Astrocyte (in vitro differentiated cells and primary cell): ENCODE results near the gene PASK. TPM values are rescaled to one million over a fixed set of nuclear protein-coding genes. Genes with fewer than 3 reads are reported as not detected.

Experiments used
- DNase-seq: peaks from one replicate; pipeline ENCODE4 v3.0.0-alpha.2; 2010; ENCODE audit warnings: low read depth
- FAIRE-seq: peaks from 2 replicates; lab custom pipeline; 2011; peaks lifted over from hg19 to GRCh38; lab: Jason Lieb, UNC
- H2AFZ ChIP-seq: 2 replicates; pipeline ENCODE4 v1.6.0; 2012; ENCODE audit warnings: low read depth, low read length, inconsistent platforms
- H3K27ac ChIP-seq: 2 replicates; pipeline ENCODE4 v1.5.1; 2011; ENCODE audit warnings: low read depth, low read length, inconsistent platforms
- H3K27me3 ChIP-seq: 2 replicates; pipeline ENCODE4 v1.6.0; 2011; ENCODE audit warnings: low read length, inconsistent platforms; ENCODE audit not compliant: insufficient read depth
- H3K36me3 ChIP-seq: 2 replicates; pipeline ENCODE4 v1.5.1; 2011; ENCODE audit warnings: low read length, inconsistent platforms; ENCODE audit not compliant: insufficient read depth
- H3K4me1 ChIP-seq: 2 replicates; pipeline ENCODE4 v1.5.1; 2011; ENCODE audit warnings: low read length, inconsistent platforms; ENCODE audit not compliant: insufficient read depth
- H3K4me2 ChIP-seq: 2 replicates; pipeline ENCODE4 v1.6.0; 2012; ENCODE audit warnings: low read length, inconsistent platforms
- H3K4me3 ChIP-seq: 2 replicates; pipeline ENCODE4 v1.5.1; 2011; ENCODE audit warnings: low read depth, mild to moderate bottlenecking, low read length, inconsistent platforms; ENCODE audit not compliant: insufficient read depth
- H3K79me2 ChIP-seq: 2 replicates; pipeline ENCODE4 v1.6.0; 2012; ENCODE audit warnings: mild to moderate bottlenecking, low read length, inconsistent platforms; ENCODE audit not compliant: insufficient read depth
- H3K9ac ChIP-seq: 2 replicates; pipeline ENCODE4 v1.6.0; 2012; ENCODE audit warnings: mild to moderate bottlenecking, low read length, inconsistent platforms
- H3K9me3 ChIP-seq: 2 replicates; pipeline ENCODE4 v1.5.1; 2012; ENCODE audit warnings: low read depth, mild to moderate bottlenecking, low read length, inconsistent platforms; ENCODE audit not compliant: insufficient read depth
- H4K20me1 ChIP-seq: 2 replicates; pipeline ENCODE4 v1.6.0; 2012; ENCODE audit warnings: low read length, inconsistent platforms; ENCODE audit not compliant: insufficient read depth
- H3K27ac Mint-ChIP-seq: one replicate; pipeline ENCODE4 v1.8.0; 2021; ENCODE audit warnings: mild to moderate bottlenecking, mixed read lengths; ENCODE audit not compliant: unreplicated experiment
- H3K27me3 Mint-ChIP-seq: one replicate; pipeline ENCODE4 v1.8.0; 2021; ENCODE audit warnings: low read depth, mixed read lengths; ENCODE audit not compliant: unreplicated experiment
- H3K36me3 Mint-ChIP-seq: one replicate; pipeline ENCODE4 v1.8.0; 2021; ENCODE audit warnings: low read depth, mixed read lengths; ENCODE audit not compliant: unreplicated experiment
- H3K4me1 Mint-ChIP-seq: one replicate; pipeline ENCODE4 v1.8.0; 2021; ENCODE audit warnings: low read depth, mixed read lengths; ENCODE audit not compliant: unreplicated experiment
- H3K4me3 Mint-ChIP-seq: one replicate; pipeline ENCODE4 v1.8.0; 2021; ENCODE audit warnings: mild to moderate bottlenecking, moderate library complexity, mixed read lengths; ENCODE audit not compliant: unreplicated experiment
- H3K9me3 Mint-ChIP-seq: one replicate; pipeline ENCODE4 v1.8.0; 2021; ENCODE audit warnings: mild to moderate bottlenecking, mixed read lengths; ENCODE audit not compliant: unreplicated experiment
- EZH2 ChIP-seq: IDR thresholded peaks from 2 replicates; pipeline ENCODE4 v1.6.1; 2012; ENCODE audit warnings: mild to moderate bottlenecking, low read length, inconsistent platforms; ENCODE audit not compliant: insufficient read depth
- total RNA-seq: library from RNA; stranded (reverse); gene quantifications from 2 replicates; pipeline ENCODE4 v1.2.1, GENCODE V29; 2021
- TF ChIP-seq, protein P1 (sequence below): IDR thresholded peaks from 2 replicates; pipeline ENCODE4 v1.5.1; 2011; ENCODE audit warnings: low read depth, mild to moderate bottlenecking, inconsistent platforms, low read length, moderate library complexity; ENCODE audit not compliant: insufficient read depth

The PASK gene
- total RNA-seq, 1 donor from 2014 or later: 8.0 TPM

- H3K4me3 ChIP-seq: no peak overlapping the region
- H3K9me3 Mint-ChIP-seq: no peaks in the 10 kb centered on the region
- H4K20me1 ChIP-seq: no peaks in the 10 kb centered on the region
- H3K4me2 ChIP-seq: no peak overlapping the region
- no peaks in the 10 kb centered on the region for H3K79me2 ChIP-seq
- H3K4me1 ChIP-seq: no peaks in the 10 kb centered on the region
- peaks cover 25% of the 10 kb centered on the region for H3K27me3 Mint-ChIP-seq
- H3K9me3 ChIP-seq: no peaks in the 10 kb centered on the region
- FAIRE-seq (no peak), DNase-seq (no peak)
- H3K36me3 ChIP-seq: no peaks in the 10 kb centered on the region
- no peak overlapping the region for H3K9ac ChIP-seq
- TF ChIP-seq, protein P1, sequence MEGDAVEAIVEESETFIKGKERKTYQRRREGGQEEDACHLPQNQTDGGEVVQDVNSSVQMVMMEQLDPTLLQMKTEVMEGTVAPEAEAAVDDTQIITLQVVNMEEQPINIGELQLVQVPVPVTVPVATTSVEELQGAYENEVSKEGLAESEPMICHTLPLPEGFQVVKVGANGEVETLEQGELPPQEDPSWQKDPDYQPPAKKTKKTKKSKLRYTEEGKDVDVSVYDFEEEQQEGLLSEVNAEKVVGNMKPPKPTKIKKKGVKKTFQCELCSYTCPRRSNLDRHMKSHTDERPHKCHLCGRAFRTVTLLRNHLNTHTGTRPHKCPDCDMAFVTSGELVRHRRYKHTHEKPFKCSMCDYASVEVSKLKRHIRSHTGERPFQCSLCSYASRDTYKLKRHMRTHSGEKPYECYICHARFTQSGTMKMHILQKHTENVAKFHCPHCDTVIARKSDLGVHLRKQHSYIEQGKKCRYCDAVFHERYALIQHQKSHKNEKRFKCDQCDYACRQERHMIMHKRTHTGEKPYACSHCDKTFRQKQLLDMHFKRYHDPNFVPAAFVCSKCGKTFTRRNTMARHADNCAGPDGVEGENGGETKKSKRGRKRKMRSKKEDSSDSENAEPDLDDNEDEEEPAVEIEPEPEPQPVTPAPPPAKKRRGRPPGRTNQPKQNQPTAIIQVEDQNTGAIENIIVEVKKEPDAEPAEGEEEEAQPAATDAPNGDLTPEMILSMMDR: no peak
- TF ChIP-seq EZH2: no peak
- H3K36me3 Mint-ChIP-seq: peaks cover 4% of the 10 kb centered on the region
- peaks cover 4% of the 10 kb centered on the region for H3K4me1 Mint-ChIP-seq
- H3K27ac ChIP-seq: no peak overlapping the region
- H3K4me3 Mint-ChIP-seq: no peak overlapping the region
- H2AFZ ChIP-seq: no peak overlapping the region
- no peak overlapping the region for H3K27ac Mint-ChIP-seq
- H3K27me3 ChIP-seq: no peaks in the 10 kb centered on the region
These were observed 11.7 kb downstream of the PASK start for GRCh38 chr2:241137276-241138190.

GRCh38 chr2:241136661-241137260, 12.5 kb downstream of the PASK start:
- TF ChIP-seq, protein P1: no peak
- TF ChIP-seq EZH2: no peak
- no peak overlapping the region for H3K4me3 Mint-ChIP-seq
- H3K36me3 ChIP-seq: no peaks in the 10 kb centered on the region
- FAIRE-seq: no peak
- no peaks in the 10 kb centered on the region for H3K9me3 Mint-ChIP-seq
- H3K4me3 ChIP-seq: no peak overlapping the region
- H3K4me2 ChIP-seq: no peak overlapping the region
- DNase-seq: no peak
- peaks cover 19% of the 10 kb centered on the region for H3K27me3 Mint-ChIP-seq
- H3K27me3 ChIP-seq: no peaks in the 10 kb centered on the region
- H3K4me1 Mint-ChIP-seq: peaks cover 4% of the 10 kb centered on the region
- no peak overlapping the region for H2AFZ ChIP-seq
- H3K9me3 ChIP-seq: no peaks in the 10 kb centered on the region
- no peaks in the 10 kb centered on the region for H4K20me1 ChIP-seq
- no peaks in the 10 kb centered on the region for H3K79me2 ChIP-seq
- H3K4me1 ChIP-seq: no peaks in the 10 kb centered on the region
- no peaks in the 10 kb centered on the region for H3K36me3 Mint-ChIP-seq
- H3K27ac ChIP-seq: no peak overlapping the region
- H3K27ac Mint-ChIP-seq: no peak overlapping the region
- no peak overlapping the region for H3K9ac ChIP-seq

DNA sequence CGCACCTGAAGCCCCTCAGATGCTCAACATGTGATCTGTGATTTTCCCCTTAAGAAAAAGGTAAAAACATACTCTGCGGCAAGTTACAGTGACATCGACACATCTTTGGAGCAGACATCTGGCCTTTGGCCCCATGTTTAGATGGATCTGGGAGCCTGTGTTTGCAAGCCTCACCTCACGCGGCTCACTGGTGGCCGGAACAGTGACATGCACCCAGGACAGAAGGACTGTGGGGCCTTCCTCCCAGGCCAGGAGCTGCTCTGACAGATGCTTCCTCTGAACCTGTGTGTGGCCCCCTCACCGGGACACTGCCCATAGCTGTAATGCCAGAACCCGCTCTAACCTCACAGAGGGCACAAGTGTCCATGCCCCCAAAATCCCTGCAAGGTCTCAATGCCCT, 13.1 kb downstream of the PASK start:
- no peaks in the 10 kb centered on the region for H3K36me3 ChIP-seq
- H3K9me3 ChIP-seq: no peaks in the 10 kb centered on the region
- FAIRE-seq (no peak), DNase-seq (no peak)
- no peaks in the 10 kb centered on the region for H3K4me1 ChIP-seq
- no peak overlapping the region for H3K27ac ChIP-seq
- Mint-ChIP-seq H3K36me3 (no peaks in the 10 kb centered on the region), H3K4me3 (no peak overlapping the region), H3K4me1 (peaks cover 4% of the 10 kb centered on the region), H3K27me3 (peaks cover 19% of the 10 kb centered on the region), H3K27ac (no peak overlapping the region), H3K9me3 (no peaks in the 10 kb centered on the region)
- H4K20me1 ChIP-seq: no peaks in the 10 kb centered on the region
- H3K79me2 ChIP-seq: no peaks in the 10 kb centered on the region
- H3K4me3 ChIP-seq: no peak overlapping the region
- H3K4me2 ChIP-seq: no peak overlapping the region
- no peak overlapping the region for H3K9ac ChIP-seq
- no peak overlapping the region for H2AFZ ChIP-seq
- H3K27me3 ChIP-seq: no peaks in the 10 kb centered on the region
- TF ChIP-seq, protein P1: no peak
- TF ChIP-seq EZH2: no peak
